Endothelial cell of umbilical vein (primary cell): Measurements from ENCODE around the gene NKX2-4. TPM values are rescaled to one million over a fixed set of nuclear protein-coding genes. Genes with fewer than 3 reads are reported as not detected.
"Not testable (repeated sequence)": the region's sequence is repeated elsewhere in the genome, so short reads cannot be mapped to it uniquely, and the experiment has no call there.

Experiments used
- BruUV-seq: library from RNA; stranded (reverse); fragments of 400-500 nt; replicated peaks from 2 replicates; lab custom pipeline; 2021; lab: Mats Ljungman, UMichigan
- CTCF ChIA-PET: fragments of 300-600, 350-600 bp; sonication (Branson Sonifier 250); formaldehyde crosslinking; loops from one replicate; lab custom pipeline; 2021; ENCODE audit warnings: antibody characterized with exemption, inconsistent platforms; lab: Charles Lee
- POLR2A ChIA-PET: fragments of 300-600, 350-600 bp; sonication (Branson Sonifier 250); formaldehyde crosslinking; loops from one replicate; lab custom pipeline; 2021; ENCODE audit warnings: antibody characterized with exemption, inconsistent platforms; lab: Charles Lee
- DNase-seq: peaks from one replicate; pipeline ENCODE4 v3.0.0-alpha.2; 2011; ENCODE audit warnings: low read depth, low spot score
- FAIRE-seq: peaks from 2 replicates; lab custom pipeline; 2011; peaks lifted over from hg19 to GRCh38; lab: Jason Lieb, UNC
- H2AFZ ChIP-seq: 2 replicates; pipeline ENCODE4 v1.6.0; 2012; ENCODE audit warnings: low read depth, low read length, control low read depth, inconsistent platforms
- H3K27ac ChIP-seq: 2 replicates; pipeline ENCODE4 v1.5.1; 2011; ENCODE audit warnings: low read depth, mild to moderate bottlenecking, control low read depth, low read length, moderate library complexity; ENCODE audit not compliant: insufficient read depth
- H3K27me3 ChIP-seq, 2 experiments: 2 replicates each; pipeline versions ENCODE4 v1.6.0 to v1.6.1; 2011; ENCODE audit warnings: low read length in 2 of 2, mixed read lengths in 1 of 2; ENCODE audit not compliant: control insufficient read depth in 2 of 2, insufficient read depth in 2 of 2
- H3K36me3 ChIP-seq, 2 experiments: 2 replicates in 1 of 2; 3 replicates in 1 of 2; pipeline ENCODE4 v1.5.1; 2011; ENCODE audit warnings: low read length in 2 of 2, mild to moderate bottlenecking in 1 of 2, moderate library complexity in 1 of 2; ENCODE audit not compliant: control insufficient read depth in 2 of 2, insufficient read depth in 2 of 2; ENCODE audit errors: extremely low read depth in 1 of 2
- H3K4me1 ChIP-seq: 3 replicates; pipeline ENCODE4 v1.5.1; 2011; ENCODE audit warnings: mild to moderate bottlenecking, low read length; ENCODE audit not compliant: control insufficient read depth, insufficient read depth; ENCODE audit errors: extremely low read depth
- H3K4me2 ChIP-seq: 2 replicates; pipeline ENCODE4 v1.6.1; 2011; ENCODE audit warnings: low read length, control low read depth, mixed read lengths; ENCODE audit not compliant: insufficient read depth
- H3K4me3 ChIP-seq, 3 experiments: fragments of 200-600 bp in 1 of 3; sonication (generic), shearing (Covaris generic) in 1 of 3; replicated peaks in 1 of 3; 2 replicates each; pipeline ENCODE4 v1.5.1; 2011 to 2016; ENCODE audit warnings: control low read depth in 3 of 3, low read length in 3 of 3, mild to moderate bottlenecking in 2 of 3, inconsistent platforms in 1 of 3, low read depth in 1 of 3, moderate library complexity in 1 of 3; ENCODE audit not compliant: insufficient read depth in 1 of 3
- H3K79me2 ChIP-seq: 2 replicates; pipeline ENCODE4 v1.6.0; 2012; ENCODE audit warnings: low read length, inconsistent platforms; ENCODE audit not compliant: control insufficient read depth, insufficient read depth
- H3K9ac ChIP-seq: replicated peaks from 2 replicates; pipeline ENCODE3; 2011; ENCODE audit warnings: low read length, control low read depth; ENCODE audit not compliant: insufficient read depth; ENCODE audit errors: extremely low read depth
- H3K9me1 ChIP-seq: replicated peaks from 3 replicates; pipeline ENCODE4 v1.6.0; 2011; ENCODE audit warnings: mild to moderate bottlenecking, low read length; ENCODE audit not compliant: control insufficient read depth, insufficient read depth; ENCODE audit errors: extremely low read depth
- H3K9me3 ChIP-seq: replicated peaks from 2 replicates; pipeline ENCODE4 v1.5.1; 2012; ENCODE audit warnings: low read length, inconsistent platforms; ENCODE audit not compliant: control insufficient read depth, insufficient read depth
- H4K20me1 ChIP-seq: replicated peaks from 2 replicates; pipeline ENCODE3; 2011; ENCODE audit warnings: mild to moderate bottlenecking, low read length; ENCODE audit not compliant: control insufficient read depth, insufficient read depth; ENCODE audit errors: extremely low read depth
- CTCF ChIP-seq, 2 donors: IDR thresholded peaks; 1 replicate in 1 of 2; 2 replicates in 1 of 2; pipeline ENCODE4 v1.5.1; 2011; ENCODE audit warnings: low read length in 2 of 2, mild to moderate bottlenecking in 2 of 2, moderate library complexity in 2 of 2, control low read depth in 1 of 2, inconsistent platforms in 1 of 2, low read depth in 1 of 2; ENCODE audit not compliant: insufficient read depth in 1 of 2; ENCODE audit errors: extremely low read depth in 1 of 2
- EZH2 ChIP-seq: IDR thresholded peaks from 2 replicates; pipeline ENCODE4 v1.6.1; 2012; ENCODE audit warnings: borderline replicate concordance, low read depth, mild to moderate bottlenecking, moderate library complexity, low read length, inconsistent platforms; ENCODE audit not compliant: severe bottlenecking
- FOS ChIP-seq: IDR thresholded peaks from 2 replicates; pipeline ENCODE4 v1.6.1; 2011; ENCODE audit warnings: mild to moderate bottlenecking, low read length, moderate library complexity, borderline replicate concordance; ENCODE audit not compliant: insufficient read depth
- GATA2 ChIP-seq: IDR thresholded peaks from 2 replicates; pipeline ENCODE4 v1.7.0; 2011; ENCODE audit warnings: low read depth, mild to moderate bottlenecking, moderate library complexity, mixed read lengths, low read length; ENCODE audit not compliant: insufficient read length, insufficient read depth
- JUN ChIP-seq: IDR thresholded peaks from 2 replicates; pipeline ENCODE4 v1.6.1; 2011; ENCODE audit warnings: borderline replicate concordance, low read depth; ENCODE audit not compliant: insufficient read length, insufficient read depth
- MAX ChIP-seq: IDR thresholded peaks from 2 replicates; pipeline ENCODE4 v1.6.1; 2011; ENCODE audit not compliant: insufficient read depth, insufficient read length
- MYC ChIP-seq: IDR thresholded peaks from one replicate; pipeline ENCODE4 v1.6.1; 2011; ENCODE audit warnings: mild to moderate bottlenecking, low read depth, low read length
- POLR2A ChIP-seq: IDR thresholded peaks from 2 replicates; pipeline ENCODE4 v1.6.1; 2012; ENCODE audit warnings: low read depth, mild to moderate bottlenecking, control low read depth, low read length
- POLR2AphosphoS5 ChIP-seq: IDR thresholded peaks from 2 replicates; pipeline ENCODE4 v1.6.1; 2012; ENCODE audit warnings: low read depth, mild to moderate bottlenecking, control low read depth, low read length, moderate library complexity; ENCODE audit not compliant: insufficient read depth
- dilution Hi-C: fragments of 300-500 bp; cut with MboI; formaldehyde crosslinking; loops from one replicate; pipeline ENCODE4 v1.15.0; 2019; ENCODE audit warnings: low sequenced_read_pairs; ENCODE audit not compliant: extremely low pct_ligation_motif_present
- intact Hi-C: fragments of 100-400 bp; cut with micrococcal nuclease; formaldehyde crosslinking; loops from one replicate; pipeline ENCODE4 v1.10.0; 2022
- polyA plus RNA-seq, 4 experiments: library from polyadenylated mRNA; depleted of rRNA in 3 of 4; stranded (reverse) in 3 of 4; unstranded in 1 of 4; fragments of >200 nt; gene quantifications; 2 replicates each; pipeline versions ENCODE4 v1.2.1 to v1.2.3, GENCODE V29; 2011 to 2012; ENCODE audit warnings: missing spikeins in 1 of 4
- total RNA-seq: library from RNA; stranded (reverse); gene quantifications from 2 replicates; pipeline ENCODE4 v1.2.3, GENCODE V29; 2021

Gene NKX2-4
- total and polyA plus RNA-seq, 2 donors (not counting 3 experiments of a cell fraction or from before 2014, with no cell fraction given), result not detected

- no peak overlapping the region for H3K4me3 ChIP-seq
- H3K9me1 ChIP-seq, result no peaks in the 10 kb centered on the region
- H2AFZ ChIP-seq, result no peak overlapping the region
- no peaks in the 10 kb centered on the region for H3K4me1 ChIP-seq
- intact Hi-C loops (no loop called here), dilution Hi-C loops (no loop called here)
- no peak for TF ChIP-seq EZH2
- no peak for TF ChIP-seq POLR2AphosphoS5
- TF ChIP-seq GATA2, result no peak
- no peak for TF ChIP-seq MAX
- no peak for TF ChIP-seq POLR2A
- no peak for TF ChIP-seq FOS
- no peak for TF ChIP-seq MYC
- no peak for TF ChIP-seq JUN
- no peak for TF ChIP-seq CTCF (IDR thresholded peaks at IDR 0.05; ENCODE audit: extremely low read depth in 1 of 2, insufficient read depth in 1 of 2, low read depth in 1 of 2, low read length in 2 of 2)
- POLR2A ChIA-PET, result no interaction called here
- H3K9ac ChIP-seq, result no peak overlapping the region
- H4K20me1 ChIP-seq, result no peaks in the 10 kb centered on the region
- peaks cover 0 to 14% of the 10 kb centered on the region in 2 experiments for H3K36me3 ChIP-seq
- no peaks in the 10 kb centered on the region for H3K27me3 ChIP-seq
- H3K27ac ChIP-seq, result no peak overlapping the region
- CTCF ChIA-PET, result no interaction called here
- H3K4me2 ChIP-seq, result no peak overlapping the region
- no peaks in the 10 kb centered on the region for H3K9me3 ChIP-seq
- peaks cover 15% of the 10 kb centered on the region for H3K79me2 ChIP-seq
- no peak for DNase-seq
- BruUV-seq, result no TSS peak
- no peak for FAIRE-seq
These were observed 28.5 kb downstream of the NKX2-4 start for GRCh38 chr20:21368791-21369190.

GRCh38 chr20:21366273-21366672, 31.1 kb downstream of the NKX2-4 start:
- H3K79me2 ChIP-seq, CTCF ChIA-PET, dilution Hi-C loops, H3K9ac ChIP-seq, BruUV-seq, DNase-seq, POLR2A ChIA-PET, H3K4me2 ChIP-seq, FAIRE-seq, H3K4me3 ChIP-seq, H3K9me1 ChIP-seq, H3K27me3 ChIP-seq, intact Hi-C loops, H2AFZ ChIP-seq, H3K27ac ChIP-seq, H3K9me3 ChIP-seq, H3K4me1 ChIP-seq, H4K20me1 ChIP-seq: not testable (repeated sequence)
- H3K36me3 ChIP-seq, result peaks cover 0 to 17% of the 10 kb centered on the region in 2 experiments
